DOHH2 (cell line): ENCODE data around the gene CHMP5.

ENCODE experiments used
- H3F3A ChIP-seq: fragments of 200-600 bp; sonication (generic), shearing (Covaris generic); 2 replicates; pipeline ENCODE4 v1.6.0; 2016; ENCODE audit warnings: antibody characterized with exemption, mild to moderate bottlenecking; ENCODE audit not compliant: control insufficient read depth, insufficient read depth
- H3K27ac ChIP-seq: fragments of 200-600 bp; sonication (generic); 2 replicates; pipeline ENCODE4 v1.5.1; 2014; ENCODE audit warnings: low read depth, mild to moderate bottlenecking, low read length, moderate library complexity
- H3K27me3 ChIP-seq: fragments of 200-600 bp; sonication (generic); 2 replicates; pipeline ENCODE4 v1.6.1; 2014; ENCODE audit warnings: mild to moderate bottlenecking, low read length, mixed read lengths; ENCODE audit not compliant: control insufficient read depth
- H3K36me3 ChIP-seq: fragments of 200-600 bp; sonication (generic); 2 replicates; pipeline ENCODE4 v1.6.1; 2014; ENCODE audit warnings: mild to moderate bottlenecking, low read length, moderate library complexity, mixed read lengths; ENCODE audit not compliant: control insufficient read depth
- H3K4me1 ChIP-seq: fragments of 200-600 bp; sonication (generic); 2 replicates; pipeline ENCODE4 v1.6.1; 2014; ENCODE audit warnings: mild to moderate bottlenecking, low read length, mixed read lengths; ENCODE audit not compliant: control insufficient read depth
- H3K4me2 ChIP-seq: fragments of 200-600 bp; sonication (generic); 2 replicates; pipeline ENCODE4 v1.6.0; 2014; ENCODE audit warnings: mild to moderate bottlenecking, low read length, moderate library complexity
- H3K4me3 ChIP-seq: fragments of 200-600 bp; sonication (generic); 2 replicates; pipeline ENCODE4 v1.5.1; 2014; ENCODE audit warnings: mild to moderate bottlenecking, low read length, mixed read lengths
- H3K79me2 ChIP-seq: fragments of 200-600 bp; sonication (generic); 2 replicates; pipeline ENCODE4 v1.6.1; 2014; ENCODE audit warnings: mild to moderate bottlenecking, low read length, mixed read lengths; ENCODE audit not compliant: control insufficient read depth
- H3K9me2 ChIP-seq: fragments of 200-600 bp; sonication (generic); replicated peaks from 2 replicates; pipeline ENCODE4 v1.6.1; 2014; ENCODE audit warnings: mild to moderate bottlenecking, low read length, mixed read lengths; ENCODE audit not compliant: control insufficient read depth
- H3K9me3 ChIP-seq: fragments of 200-600 bp; sonication (generic); 2 replicates; pipeline ENCODE4 v1.6.1; 2014; ENCODE audit warnings: antibody characterized with exemption, low read length, mixed read lengths; ENCODE audit not compliant: control insufficient read depth, insufficient read depth
- H4K20me1 ChIP-seq: fragments of 200-600 bp; sonication (generic); 2 replicates; pipeline ENCODE4 v1.6.0; 2014; ENCODE audit warnings: low read depth, mild to moderate bottlenecking, antibody characterized with exemption, low read length, moderate library complexity; ENCODE audit not compliant: control insufficient read depth, insufficient read depth
- CTCF ChIP-seq: fragments of 200-600 bp; sonication (generic); IDR thresholded peaks from one replicate; pipeline ENCODE4 v1.5.1; 2014; ENCODE audit warnings: antibody characterized with exemption, mild to moderate bottlenecking, low read depth, low read length; ENCODE audit not compliant: poor library complexity, severe bottlenecking
- EZH2phosphoT487 ChIP-seq: fragments of 200-600 bp; sonication (generic); IDR thresholded peaks from 2 replicates; pipeline ENCODE4 v1.6.1; 2017; ENCODE audit warnings: borderline replicate concordance, mild to moderate bottlenecking, antibody characterized with exemption, low read length, moderate library complexity, mixed read lengths

Gene CHMP5

DNA sequence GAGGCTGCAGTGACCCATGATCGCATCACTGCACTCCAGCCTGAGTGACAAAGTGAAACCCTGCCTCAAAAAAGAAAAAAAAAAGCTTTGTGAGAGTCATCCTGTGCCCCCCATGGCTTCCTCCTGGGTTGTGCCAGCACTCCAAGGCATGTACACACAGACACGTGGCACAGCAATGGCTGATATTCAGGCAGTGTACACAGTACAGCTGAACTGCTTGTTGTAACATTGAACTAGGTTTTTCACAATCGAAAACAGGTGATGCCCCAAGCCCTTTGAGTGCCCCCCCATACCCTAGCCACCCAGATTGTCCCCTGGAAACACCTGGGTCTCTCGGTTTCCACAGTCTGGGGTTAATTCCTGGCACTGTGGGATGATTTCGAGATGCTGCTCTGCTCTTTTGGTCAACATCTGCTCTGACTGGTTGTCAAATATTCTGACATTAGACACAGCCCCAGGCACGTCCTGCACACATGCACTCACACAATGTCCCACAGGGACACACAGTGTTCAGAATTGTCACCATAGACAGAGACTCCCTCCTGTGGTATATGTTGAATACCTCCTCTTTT lies 15.7 kb upstream of the CHMP5 start:
- Histone ChIP-seq H3F3A (0 out of 2 replicates have a peak, but pooled peaks cover 6% of the 10 kb centered on the region), H3K79me2 (no peaks in the 10 kb centered on the region), H3K36me3 (peaks cover 15% of the 10 kb centered on the region), H3K9me2 (no peaks in the 10 kb centered on the region), H3K9me3 (no peaks in the 10 kb centered on the region), H3K4me3 (peak overlapping the region; percentile 14; the same call in 1 of the 2 replicates), H4K20me1 (no peaks in the 10 kb centered on the region), H3K4me1 (peaks cover 22% of the 10 kb centered on the region), H3K27ac (peak overlapping the region; percentile 18; the same call in 1 of the 2 replicates), H3K27me3 (no peaks in the 10 kb centered on the region), H3K4me2 (peak overlapping the region; percentile 47)
- TF ChIP-seq CTCF (no peak), EZH2phosphoT487 (no peak)

DNA sequence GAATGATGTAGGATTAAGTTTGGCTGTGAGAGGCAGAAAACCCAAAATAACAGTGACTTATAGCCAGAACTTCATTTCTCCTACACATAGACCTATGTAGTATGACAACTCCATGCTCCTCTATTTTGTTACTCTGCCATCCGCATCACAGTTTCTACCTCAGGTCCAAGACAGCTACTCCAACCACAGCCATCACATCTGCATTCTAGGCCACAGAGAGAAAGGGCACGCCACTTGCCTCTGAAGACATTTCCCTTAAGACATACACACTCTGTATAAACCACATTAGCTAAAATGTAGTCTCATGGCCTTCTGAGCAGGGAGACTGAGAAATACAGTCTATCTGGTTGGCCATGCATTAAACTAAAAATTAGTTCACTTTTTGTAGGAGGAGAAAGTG lies 14.9 kb upstream of the CHMP5 start:
- Histone ChIP-seq H3K4me1 (peaks cover 22% of the 10 kb centered on the region), H3K9me3 (no peaks in the 10 kb centered on the region), H3F3A (0 out of 2 replicates have a peak, but pooled peaks cover 6% of the 10 kb centered on the region), H3K36me3 (peaks cover 23% of the 10 kb centered on the region), H3K27ac (no peak overlapping the region), H4K20me1 (no peaks in the 10 kb centered on the region), H3K4me2 (no peak overlapping the region), H3K9me2 (no peaks in the 10 kb centered on the region), H3K4me3 (no peak overlapping the region), H3K27me3 (no peaks in the 10 kb centered on the region), H3K79me2 (no peaks in the 10 kb centered on the region)
- TF ChIP-seq CTCF (no peak), EZH2phosphoT487 (no peak)

DNA sequence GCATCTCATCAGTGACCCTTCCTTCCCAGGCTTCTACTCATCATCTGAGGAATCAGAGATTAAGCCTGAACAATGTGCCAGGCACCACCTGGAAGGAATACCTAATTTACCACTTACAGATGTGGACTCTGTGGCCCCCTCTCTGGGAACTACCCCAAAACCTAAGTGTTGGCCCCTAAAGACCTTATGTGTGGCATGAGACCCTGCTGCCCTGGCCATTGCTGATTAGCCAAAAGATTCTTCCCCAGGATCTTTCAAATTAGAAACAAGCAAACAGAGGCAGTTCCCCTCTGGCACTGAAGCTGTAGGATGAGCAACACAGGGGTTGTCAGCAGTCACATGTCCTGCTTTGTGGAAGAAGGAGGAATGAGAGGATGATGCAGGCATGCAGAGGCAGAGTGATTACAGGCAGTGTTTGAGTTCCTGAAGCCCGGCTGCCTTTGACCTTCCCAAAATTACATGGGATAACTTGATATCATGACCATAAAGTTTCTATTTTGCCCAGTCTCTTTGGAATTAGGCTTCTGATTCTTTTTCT lies 14.3 kb upstream of the CHMP5 start:
- Histone ChIP-seq H3K4me3 (no peak overlapping the region), H3K27me3 (no peaks in the 10 kb centered on the region), H3K4me1 (peaks cover 22% of the 10 kb centered on the region), H3K79me2 (no peaks in the 10 kb centered on the region), H3F3A (0 out of 2 replicates have a peak, but pooled peaks cover 6% of the 10 kb centered on the region), H4K20me1 (no peaks in the 10 kb centered on the region), H3K36me3 (peaks cover 29% of the 10 kb centered on the region), H3K9me2 (no peaks in the 10 kb centered on the region), H3K27ac (no peak overlapping the region), H3K4me2 (no peak overlapping the region), H3K9me3 (no peaks in the 10 kb centered on the region)
- no peak for TF ChIP-seq EZH2phosphoT487
- no peak for TF ChIP-seq CTCF
